ENCODE data around the gene METTL3.

DNA sequence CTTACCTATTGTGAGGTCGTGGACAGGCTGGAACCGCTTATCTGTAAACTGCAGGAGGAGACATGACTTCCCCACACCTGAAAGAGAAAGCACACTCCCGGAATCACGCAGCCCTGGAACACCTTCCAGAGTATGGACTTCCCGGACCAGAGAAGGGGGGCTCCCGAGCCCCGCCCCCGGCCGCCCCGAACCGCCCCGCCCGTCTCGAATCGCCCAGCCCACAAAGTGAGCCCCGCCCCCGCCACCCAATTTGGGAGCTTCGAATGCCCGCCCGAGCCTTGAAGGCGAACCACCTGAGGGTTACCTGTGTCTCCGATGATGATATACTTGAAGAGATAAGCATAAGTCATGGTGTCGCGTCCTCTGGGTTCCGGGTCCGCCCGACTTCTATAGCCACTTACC, 34.6 kb downstream of the METTL3 start:
- TF ChIP-seq EZH2 (IDR thresholded peaks at IDR 0.05; ENCODE audit: borderline replicate concordance, low read depth, low read length, severe bottlenecking) (no peak), JUN (IDR thresholded peaks at IDR 0.05; ENCODE audit: borderline replicate concordance, insufficient read depth, insufficient read length, low read depth) (no peak), POLR2AphosphoS5 (IDR thresholded peaks at IDR 0.05; ENCODE audit: insufficient read depth, low read depth, low read length) (no peak), POLR2A (IDR thresholded peaks at IDR 0.05; ENCODE audit: low read depth, low read length) (peak; percentile 6)
- TF ChIP-seq, protein P1, sequence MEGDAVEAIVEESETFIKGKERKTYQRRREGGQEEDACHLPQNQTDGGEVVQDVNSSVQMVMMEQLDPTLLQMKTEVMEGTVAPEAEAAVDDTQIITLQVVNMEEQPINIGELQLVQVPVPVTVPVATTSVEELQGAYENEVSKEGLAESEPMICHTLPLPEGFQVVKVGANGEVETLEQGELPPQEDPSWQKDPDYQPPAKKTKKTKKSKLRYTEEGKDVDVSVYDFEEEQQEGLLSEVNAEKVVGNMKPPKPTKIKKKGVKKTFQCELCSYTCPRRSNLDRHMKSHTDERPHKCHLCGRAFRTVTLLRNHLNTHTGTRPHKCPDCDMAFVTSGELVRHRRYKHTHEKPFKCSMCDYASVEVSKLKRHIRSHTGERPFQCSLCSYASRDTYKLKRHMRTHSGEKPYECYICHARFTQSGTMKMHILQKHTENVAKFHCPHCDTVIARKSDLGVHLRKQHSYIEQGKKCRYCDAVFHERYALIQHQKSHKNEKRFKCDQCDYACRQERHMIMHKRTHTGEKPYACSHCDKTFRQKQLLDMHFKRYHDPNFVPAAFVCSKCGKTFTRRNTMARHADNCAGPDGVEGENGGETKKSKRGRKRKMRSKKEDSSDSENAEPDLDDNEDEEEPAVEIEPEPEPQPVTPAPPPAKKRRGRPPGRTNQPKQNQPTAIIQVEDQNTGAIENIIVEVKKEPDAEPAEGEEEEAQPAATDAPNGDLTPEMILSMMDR (IDR thresholded peaks at IDR 0.05; ENCODE audit: extremely low read depth in 1 of 2, insufficient read depth in 1 of 2, low read depth in 1 of 2, low read length in 2 of 2) = no peak
- TF ChIP-seq, protein P2, sequence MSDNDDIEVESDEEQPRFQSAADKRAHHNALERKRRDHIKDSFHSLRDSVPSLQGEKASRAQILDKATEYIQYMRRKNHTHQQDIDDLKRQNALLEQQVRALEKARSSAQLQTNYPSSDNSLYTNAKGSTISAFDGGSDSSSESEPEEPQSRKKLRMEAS (IDR thresholded peaks at IDR 0.05; ENCODE audit: insufficient read depth, insufficient read length) = no peak

All from endothelial cell of umbilical vein (primary cell).